NB4 (cell line): ENCODE data around the gene NGEF.

Source experiments
- TF ChIP-seq, protein P1 (sequence below): IDR thresholded peaks from one replicate; pipeline ENCODE4 v1.5.1; 2012; ENCODE audit warnings: low read depth, low read length
- TF ChIP-seq, protein P2 (sequence below): IDR thresholded peaks from 2 replicates; pipeline ENCODE4 v1.6.1; 2011; ENCODE audit warnings: low read depth, low read length

DNA sequence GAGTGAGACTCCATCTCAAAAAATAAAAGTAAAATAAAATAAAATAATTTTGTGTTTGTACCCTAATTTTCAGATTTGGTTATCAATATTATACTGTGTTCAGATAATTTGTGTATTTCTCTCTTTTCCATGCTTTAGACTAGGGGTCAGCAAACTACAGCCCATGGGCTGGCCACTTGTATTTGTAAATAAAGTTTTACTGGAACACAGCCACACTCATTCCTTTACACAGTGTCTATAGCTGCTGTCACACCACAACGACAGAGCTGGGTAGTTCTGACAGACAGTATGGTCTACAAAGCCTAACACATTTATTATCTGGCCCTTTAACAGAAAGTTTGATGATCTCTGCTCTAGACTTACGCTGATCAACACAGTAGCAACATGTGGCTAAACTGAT is 99.2 kb downstream of the NGEF start:
- TF ChIP-seq, protein P1, sequence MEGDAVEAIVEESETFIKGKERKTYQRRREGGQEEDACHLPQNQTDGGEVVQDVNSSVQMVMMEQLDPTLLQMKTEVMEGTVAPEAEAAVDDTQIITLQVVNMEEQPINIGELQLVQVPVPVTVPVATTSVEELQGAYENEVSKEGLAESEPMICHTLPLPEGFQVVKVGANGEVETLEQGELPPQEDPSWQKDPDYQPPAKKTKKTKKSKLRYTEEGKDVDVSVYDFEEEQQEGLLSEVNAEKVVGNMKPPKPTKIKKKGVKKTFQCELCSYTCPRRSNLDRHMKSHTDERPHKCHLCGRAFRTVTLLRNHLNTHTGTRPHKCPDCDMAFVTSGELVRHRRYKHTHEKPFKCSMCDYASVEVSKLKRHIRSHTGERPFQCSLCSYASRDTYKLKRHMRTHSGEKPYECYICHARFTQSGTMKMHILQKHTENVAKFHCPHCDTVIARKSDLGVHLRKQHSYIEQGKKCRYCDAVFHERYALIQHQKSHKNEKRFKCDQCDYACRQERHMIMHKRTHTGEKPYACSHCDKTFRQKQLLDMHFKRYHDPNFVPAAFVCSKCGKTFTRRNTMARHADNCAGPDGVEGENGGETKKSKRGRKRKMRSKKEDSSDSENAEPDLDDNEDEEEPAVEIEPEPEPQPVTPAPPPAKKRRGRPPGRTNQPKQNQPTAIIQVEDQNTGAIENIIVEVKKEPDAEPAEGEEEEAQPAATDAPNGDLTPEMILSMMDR: no peak
- TF ChIP-seq, protein P2, sequence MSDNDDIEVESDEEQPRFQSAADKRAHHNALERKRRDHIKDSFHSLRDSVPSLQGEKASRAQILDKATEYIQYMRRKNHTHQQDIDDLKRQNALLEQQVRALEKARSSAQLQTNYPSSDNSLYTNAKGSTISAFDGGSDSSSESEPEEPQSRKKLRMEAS: no peak
